GM23338 (cell line): ENCODE measurements around the gene IGFL3. TPM values are rescaled to one million over a fixed set of nuclear protein-coding genes. Genes with fewer than 3 reads are reported as not detected.

ENCODE experiments used
- ATAC-seq: fragments of 200-7000 bp; cut with Tn5 transposase; 3 replicates; pipeline ENCODE4 v1.9.1; 2020
- DNase-seq: peaks from one replicate; pipeline ENCODE4 v3.0.0-alpha.2; 2015; ENCODE audit warnings: low spot score
- H2AFZ ChIP-seq: fragments of 200-600 bp; sonication (generic); 2 replicates; pipeline ENCODE4 v1.8.0; 2016; ENCODE audit warnings: antibody characterized with exemption, mild to moderate bottlenecking, moderate library complexity
- H3F3A ChIP-seq: fragments of 200-600 bp; sonication (generic); replicated peaks from 2 replicates; pipeline ENCODE4 v1.8.0; 2017; ENCODE audit warnings: antibody characterized with exemption, mixed run types, low read depth
- H3K27ac ChIP-seq: fragments of 200-600 bp; sonication (generic); 2 replicates; pipeline ENCODE4 v1.6.1; 2016; ENCODE audit warnings: low read depth
- H3K27me3 ChIP-seq: fragments of 200-600 bp; sonication (generic); 2 replicates; pipeline ENCODE4 v1.8.0; 2016; ENCODE audit warnings: mild to moderate bottlenecking, mixed run types, moderate library complexity; ENCODE audit not compliant: insufficient read depth
- H3K36me3 ChIP-seq: fragments of 200-600 bp; sonication (generic); 2 replicates; pipeline ENCODE4 v1.8.0; 2016; ENCODE audit warnings: mild to moderate bottlenecking; ENCODE audit not compliant: insufficient read depth
- H3K4me1 ChIP-seq: fragments of 200-600 bp; sonication (generic); 2 replicates; pipeline ENCODE4 v1.8.0; 2016; ENCODE audit warnings: mild to moderate bottlenecking, moderate library complexity; ENCODE audit not compliant: insufficient read depth
- H3K4me2 ChIP-seq: fragments of 200-600 bp; sonication (generic); 2 replicates; pipeline ENCODE4 v1.7.1; 2017; ENCODE audit warnings: mixed run types
- H3K4me3 ChIP-seq: fragments of 200-600 bp; sonication (generic); 2 replicates; pipeline ENCODE4 v1.6.1; 2016; ENCODE audit warnings: mixed run types
- H3K79me2 ChIP-seq: fragments of 200-600 bp; sonication (generic); replicated peaks from 2 replicates; pipeline ENCODE4 v1.8.0; 2017; ENCODE audit warnings: mild to moderate bottlenecking; ENCODE audit not compliant: insufficient read depth
- H3K9me2 ChIP-seq: fragments of 200-600 bp; sonication (generic); 2 replicates; pipeline ENCODE4 v1.8.0; 2017; ENCODE audit not compliant: insufficient read depth
- H4K20me1 ChIP-seq: fragments of 200-600 bp; sonication (generic); replicated peaks from 2 replicates; pipeline ENCODE4 v1.8.0; 2017; ENCODE audit warnings: mild to moderate bottlenecking; ENCODE audit not compliant: insufficient read depth
- H3K27ac Mint-ChIP-seq: 2 replicates; pipeline ENCODE4 v1.8.0; 2020; ENCODE audit warnings: inconsistent platforms, mild to moderate bottlenecking, moderate library complexity, mixed read lengths
- H3K27me3 Mint-ChIP-seq: 3 replicates; pipeline ENCODE4 v1.8.0; 2022; ENCODE audit warnings: low read depth, mild to moderate bottlenecking, moderate library complexity, mixed read lengths, inconsistent platforms; ENCODE audit not compliant: insufficient read depth, poor library complexity
- H3K36me3 Mint-ChIP-seq: 3 replicates; pipeline ENCODE4 v1.8.0; 2021; ENCODE audit warnings: low read depth, mild to moderate bottlenecking, inconsistent platforms, moderate library complexity, mixed read lengths
- H3K4me1 Mint-ChIP-seq: 3 replicates; pipeline ENCODE4 v1.8.0; 2020; ENCODE audit warnings: mild to moderate bottlenecking, inconsistent platforms, mixed read lengths
- H3K4me3 Mint-ChIP-seq: 3 replicates; pipeline ENCODE4 v1.8.0; 2021; ENCODE audit warnings: moderate library complexity, mild to moderate bottlenecking, inconsistent platforms, mixed read lengths
- H3K9me3 Mint-ChIP-seq: 3 replicates; pipeline ENCODE4 v1.8.0; 2020; ENCODE audit warnings: moderate library complexity, mild to moderate bottlenecking, inconsistent platforms, mixed read lengths
- CREB1 ChIP-seq: fragments of 250-450 bp; sonication (Bioruptor Pico); IDR thresholded peaks from 2 replicates; pipeline ENCODE4 v1.5.0; 2020; ENCODE audit warnings: low read depth, mild to moderate bottlenecking, moderate library complexity
- CTCF ChIP-seq, 2 experiments: fragments of 200-600 bp in 1 of 2; sonication (generic) in 1 of 2; conservative IDR thresholded peaks; 2 replicates each; pipeline versions ENCODE4 v1.5.1 to v1.6.1; 2016 to 2017; ENCODE audit warnings: antibody characterized with exemption in 2 of 2, low read depth in 2 of 2, mild to moderate bottlenecking in 2 of 2, moderate library complexity in 1 of 2
- ETS1 ChIP-seq: IDR thresholded peaks from 2 replicates; pipeline ENCODE4 v1.6.1; 2016; ENCODE audit warnings: antibody characterized with exemption
- EZH2 ChIP-seq: fragments of 200-600 bp; sonication (generic); IDR thresholded peaks from one replicate; pipeline ENCODE4 v1.8.0; 2017; ENCODE audit warnings: antibody characterized with exemption, mild to moderate bottlenecking, low read depth; ENCODE audit not compliant: unreplicated experiment
- JUNB ChIP-seq: IDR thresholded peaks from one replicate; pipeline ENCODE4 v1.6.1; 2016; ENCODE audit warnings: antibody characterized with exemption; ENCODE audit not compliant: unreplicated experiment
- REST ChIP-seq: IDR thresholded peaks from one replicate; pipeline ENCODE4 v1.6.1; 2018; ENCODE audit warnings: antibody characterized with exemption; ENCODE audit not compliant: unreplicated experiment
- STAT1 ChIP-seq: IDR thresholded peaks from one replicate; pipeline ENCODE4 v1.6.1; 2016; ENCODE audit warnings: antibody characterized with exemption; ENCODE audit not compliant: unreplicated experiment
- ZNF114 ChIP-seq: fragments of 250-450 bp; sonication (Bioruptor Pico); IDR thresholded peaks from 2 replicates; pipeline ENCODE4 v1.5.0; 2020; ENCODE audit warnings: mild to moderate bottlenecking, moderate library complexity
- ZNF462 ChIP-seq: fragments of 250-450 bp; sonication (Bioruptor Pico); IDR thresholded peaks from 2 replicates; pipeline ENCODE4 v1.5.0; 2020; ENCODE audit warnings: mild to moderate bottlenecking, moderate library complexity
- polyA plus RNA-seq: library from polyadenylated mRNA; unstranded; fragments of >200 nt; fragmentation: Nextera tagmentation; extraction: Ambion mirVana; gene quantifications from 2 replicates; pipeline ENCODE4 v1.2.1, GENCODE V29; 2016
- total RNA-seq: library from RNA; depleted of rRNA; stranded (reverse); fragments of >200 nt; shearing (Covaris generic); gene quantifications from 2 replicates; pipeline ENCODE4 v1.2.3, GENCODE V29; 2014

The IGFL3 gene
- total and polyA plus RNA-seq, 2 experiments from 2014 or later = not detected

- Mint-ChIP-seq H3K4me1 (peaks cover 7% of the 10 kb centered on the region; the same call in 2 of the 3 replicates), H3K9me3 (no peaks in the 10 kb centered on the region), H3K4me3 (no peak overlapping the region), H3K36me3 (no peaks in the 10 kb centered on the region), H3K27me3 (peaks cover 4% of the 10 kb centered on the region), H3K27ac (no peak overlapping the region)
- ATAC-seq = no peak
- H2AFZ ChIP-seq = no peak overlapping the region
- H3K36me3 ChIP-seq = no peaks in the 10 kb centered on the region
- no peaks in the 10 kb centered on the region for H4K20me1 ChIP-seq
- H3K79me2 ChIP-seq = no peaks in the 10 kb centered on the region
- TF ChIP-seq CREB1 (CRISPR knock-in tag) = no peak
- no peak for DNase-seq
- no peaks in the 10 kb centered on the region for H3K27me3 ChIP-seq
- no peak overlapping the region for H3K27ac ChIP-seq
- H3F3A ChIP-seq = no peaks in the 10 kb centered on the region
- H3K4me1 ChIP-seq = 0 out of 2 replicates have a peak, but pooled peaks cover 3% of the 10 kb centered on the region
- no peaks in the 10 kb centered on the region for H3K9me2 ChIP-seq
- H3K4me2 ChIP-seq = no peak overlapping the region
- no peak overlapping the region for H3K4me3 ChIP-seq
Observed at GRCh38 chr19:46126086-46126580, 1.6 kb upstream of the IGFL3 start.

- Histone ChIP-seq H3K9me2 (no peaks in the 10 kb centered on the region), H3K27ac (no peak overlapping the region), H3K79me2 (no peaks in the 10 kb centered on the region), H3F3A (no peaks in the 10 kb centered on the region), H4K20me1 (no peaks in the 10 kb centered on the region), H3K4me3 (no peak overlapping the region), H3K4me1 (0 out of 2 replicates have a peak, but pooled peaks cover 3% of the 10 kb centered on the region), H3K36me3 (no peaks in the 10 kb centered on the region), H3K4me2 (no peak overlapping the region), H3K27me3 (no peaks in the 10 kb centered on the region), H2AFZ (no peak overlapping the region)
- Mint-ChIP-seq H3K27ac (no peak overlapping the region), H3K27me3 (peaks cover 4% of the 10 kb centered on the region), H3K4me3 (no peak overlapping the region), H3K4me1 (peaks cover 9% of the 10 kb centered on the region; the same call in 2 of the 3 replicates), H3K36me3 (no peaks in the 10 kb centered on the region), H3K9me3 (no peaks in the 10 kb centered on the region; the same call in 2 of the 3 replicates)
- DNase-seq (no peak), ATAC-seq (no peak)
- TF ChIP-seq STAT1 = no peak
- no peak for TF ChIP-seq JUNB
- no peak for TF ChIP-seq ZNF114 (CRISPR knock-in tag)
- no peak for TF ChIP-seq ETS1
- TF ChIP-seq REST = no peak
- TF ChIP-seq EZH2 = no peak
- TF ChIP-seq CTCF (conservative IDR thresholded peaks at IDR 0.05; ENCODE audit: low read depth in 2 of 2) = no peak
- no peak for TF ChIP-seq ZNF462 (CRISPR knock-in tag)
Observed at GRCh38 chr19:46125447-46125846, 959 bp upstream of the IGFL3 start.
